Epithelial cell of proximal tubule (primary cell): Measurements from ENCODE around the gene ATF2. TPM values are rescaled to one million over a fixed set of nuclear protein-coding genes. Genes with fewer than 3 reads are reported as not detected.

Experiments used
- DNase-seq: peaks from one replicate; pipeline ENCODE4 v3.0.0-alpha.2; 2011; ENCODE audit warnings: low read depth
- H3K4me3 ChIP-seq: 2 replicates; pipeline ENCODE4 v1.5.1; 2011; ENCODE audit warnings: low read depth, mild to moderate bottlenecking, low read length
- CTCF ChIP-seq: conservative IDR thresholded peaks from 2 replicates; pipeline ENCODE4 v1.5.1; 2012; ENCODE audit warnings: low read depth, mild to moderate bottlenecking, low read length
- total RNA-seq: library from RNA; depleted of rRNA; stranded (reverse); fragments of >200 nt; gene quantifications from 2 replicates; pipeline ENCODE4 v1.2.3, GENCODE V29; 2015

The ATF2 gene
- total RNA-seq, 1 donor from 2014 or later, result 47.5 TPM

- H3K4me3 ChIP-seq, result no peak overlapping the region
- no peak for DNase-seq
- TF ChIP-seq CTCF, result no peak
Observed at GRCh38 chr2:175147186-175147585, 20.8 kb downstream of the ATF2 start.

- DNase-seq, result no peak
- no peak overlapping the region for H3K4me3 ChIP-seq
- TF ChIP-seq CTCF, result no peak
Observed at GRCh38 chr2:175143678-175144077, 24.3 kb downstream of the ATF2 start.

GRCh38 chr2:175143191-175143590, 24.8 kb downstream of the ATF2 start:
- no peak for DNase-seq
- no peak for TF ChIP-seq CTCF
- H3K4me3 ChIP-seq, result no peak overlapping the region

- TF ChIP-seq CTCF, result no peak
- H3K4me3 ChIP-seq, result no peak overlapping the region
- DNase-seq, result no peak
Observed at GRCh38 chr2:175140332-175140731, 27.7 kb downstream of the ATF2 start.

GRCh38 chr2:175137793-175138192, 30.2 kb downstream of the ATF2 start:
- H3K4me3 ChIP-seq, result no peak overlapping the region
- no peak for DNase-seq
- no peak for TF ChIP-seq CTCF

- no peak for TF ChIP-seq CTCF
Observed at GRCh38 chr2:175136334-175137215, 31.4 kb downstream of the ATF2 start.

GRCh38 chr2:175135862-175136261, 32.1 kb downstream of the ATF2 start:
- DNase-seq, result no peak
- H3K4me3 ChIP-seq, result no peak overlapping the region
- TF ChIP-seq CTCF, result no peak

More at GRCh38 chr2:175136334-175137215, 31.4 kb downstream of the ATF2 start:
- no peak for DNase-seq
- H3K4me3 ChIP-seq, result no peak overlapping the region
